IMR-90 (cell line): ENCODE measurements around the gene EIF2S2. TPM values are rescaled to one million over a fixed set of nuclear protein-coding genes. Genes with fewer than 3 reads are reported as not detected.

Experiments
- ATAC-seq: fragments of 200-7000 bp; cut with Tn5 transposase; 2 replicates; pipeline ENCODE4 v1.9.1; 2020; ENCODE audit warnings: low read depth, mild to moderate bottlenecking, moderate library complexity
- BruUV-seq: library from RNA; stranded (reverse); fragments of 400-500 nt; replicated peaks from 2 replicates; lab custom pipeline; 2021; lab: Mats Ljungman, UMichigan
- CTCF ChIA-PET: fragments of 300-600 bp; formaldehyde crosslinking; extraction: SDS; loops from one replicate; lab custom pipeline; 2021; ENCODE audit warnings: antibody characterized with exemption; lab: Yijun Ruan, JAX
- POLR2A ChIA-PET: fragments of 300-600 bp; sonication (Branson Sonifier 250); formaldehyde crosslinking; loops from one replicate; lab custom pipeline; 2022; ENCODE audit warnings: antibody characterized with exemption; ENCODE audit not compliant: unreplicated experiment; lab: Charles Lee
- DNase-seq: peaks from one replicate; pipeline ENCODE4 v3.0.0; 2013
- H2AFZ ChIP-seq: replicated peaks from 2 replicates; pipeline ENCODE3; 2013; ENCODE audit warnings: low read length, mild to moderate bottlenecking; ENCODE audit not compliant: poor library complexity
- H2AK5ac ChIP-seq: 2 replicates; pipeline ENCODE4 v1.6.1; 2013; ENCODE audit warnings: low read depth, low read length, inconsistent platforms
- H2AK9ac ChIP-seq: replicated peaks from 2 replicates; pipeline ENCODE3; 2013; ENCODE audit warnings: mild to moderate bottlenecking, low read depth, low read length, moderate library complexity; ENCODE audit not compliant: poor library complexity
- H2BK120ac ChIP-seq: 2 replicates; pipeline ENCODE4 v1.6.1; 2013; ENCODE audit warnings: low read depth, low read length, inconsistent platforms
- H2BK15ac ChIP-seq: 3 replicates; pipeline ENCODE4 v1.6.1; 2013; ENCODE audit warnings: low read depth, low read length, inconsistent platforms
- H2BK20ac ChIP-seq: 2 replicates; pipeline ENCODE4 v1.6.1; 2013; ENCODE audit warnings: low read depth, mild to moderate bottlenecking, inconsistent platforms, low read length, moderate library complexity
- H2BK5ac ChIP-seq: 2 replicates; pipeline ENCODE4 v1.6.1; 2013; ENCODE audit warnings: mild to moderate bottlenecking, low read depth, low read length, inconsistent platforms; ENCODE audit not compliant: poor library complexity, severe bottlenecking
- H3K14ac ChIP-seq: replicated peaks from 2 replicates; pipeline ENCODE4 v1.6.1; 2013; ENCODE audit warnings: low read depth, low read length, inconsistent platforms
- H3K18ac ChIP-seq: 2 replicates; pipeline ENCODE4 v1.6.1; 2013; ENCODE audit warnings: low read depth, low read length, control low read depth
- H3K23ac ChIP-seq: 2 replicates; pipeline ENCODE4 v1.6.1; 2013; ENCODE audit warnings: low read depth, low read length, inconsistent platforms
- H3K27ac ChIP-seq: 2 replicates; pipeline ENCODE4 v1.5.1; 2013; ENCODE audit warnings: mild to moderate bottlenecking, control low read depth, low read length; ENCODE audit not compliant: insufficient read depth
- H3K27me3 ChIP-seq: 2 replicates; pipeline ENCODE4 v1.6.1; 2013; ENCODE audit warnings: low read length; ENCODE audit not compliant: control insufficient read depth, insufficient read depth
- H3K36me3 ChIP-seq: 2 replicates; pipeline ENCODE4 v1.6.1; 2013; ENCODE audit warnings: low read length, mixed read lengths; ENCODE audit not compliant: control insufficient read depth, insufficient read depth
- H3K4ac ChIP-seq: 2 replicates; pipeline ENCODE4 v1.6.1; 2013; ENCODE audit warnings: low read depth, low read length, inconsistent platforms
- H3K4me1 ChIP-seq: 2 replicates; pipeline ENCODE4 v1.6.1; 2013; ENCODE audit warnings: low read length, mixed read lengths; ENCODE audit not compliant: control insufficient read depth, insufficient read depth
- H3K4me2 ChIP-seq: 2 replicates; pipeline ENCODE4 v1.6.1; 2013; ENCODE audit warnings: low read depth, mild to moderate bottlenecking, control low read depth, low read length, moderate library complexity
- H3K4me3 ChIP-seq: 2 replicates; pipeline ENCODE4 v1.5.1; 2013; ENCODE audit warnings: low read depth, mild to moderate bottlenecking, control low read depth, low read length, moderate library complexity; ENCODE audit not compliant: insufficient read depth
- H3K56ac ChIP-seq: 2 replicates; pipeline ENCODE4 v1.6.1; 2013; ENCODE audit warnings: low read length, inconsistent platforms; ENCODE audit not compliant: insufficient read depth; ENCODE audit errors: extremely low read depth
- H3K79me1 ChIP-seq, 2 experiments: 2 replicates each; pipeline ENCODE4 v1.6.1; 2013; ENCODE audit warnings: low read length in 2 of 2, inconsistent platforms in 1 of 2, low read depth in 1 of 2
- H3K9ac ChIP-seq: 2 replicates; pipeline ENCODE4 v1.6.1; 2013; ENCODE audit warnings: low read depth, low read length, control low read depth
- H3K9me1 ChIP-seq: 2 replicates; pipeline ENCODE4 v1.6.1; 2013; ENCODE audit warnings: low read length, inconsistent platforms; ENCODE audit not compliant: insufficient read depth
- H3K9me3 ChIP-seq: 2 replicates; pipeline ENCODE4 v1.6.1; 2013; ENCODE audit warnings: low read length; ENCODE audit not compliant: control insufficient read depth, insufficient read depth
- H4K20me1 ChIP-seq: 2 replicates; pipeline ENCODE4 v1.6.1; 2013; ENCODE audit warnings: low read length, inconsistent platforms; ENCODE audit not compliant: insufficient read depth
- H4K5ac ChIP-seq: 2 replicates; pipeline ENCODE4 v1.6.1; 2013; ENCODE audit warnings: mild to moderate bottlenecking, low read depth, low read length, control low read depth
- H4K8ac ChIP-seq, 2 experiments: 2 replicates each; pipeline ENCODE4 v1.6.1; 2013; ENCODE audit warnings: low read depth in 2 of 2, low read length in 2 of 2, control low read depth in 1 of 2, inconsistent platforms in 1 of 2
- H4K91ac ChIP-seq: 2 replicates; pipeline ENCODE4 v1.6.1; 2013; ENCODE audit warnings: low read depth, low read length, inconsistent platforms; ENCODE audit not compliant: insufficient read depth
- MAFK ChIP-seq: IDR thresholded peaks from 2 replicates; pipeline ENCODE4 v1.6.1; 2012; ENCODE audit warnings: low read depth, low read length, improper control_type of control experiment
- MXI1 ChIP-seq: IDR thresholded peaks from 2 replicates; pipeline ENCODE4 v1.6.1; 2012; ENCODE audit warnings: low read depth, mild to moderate bottlenecking, low read length, moderate library complexity, borderline replicate concordance
- NFE2L2 ChIP-seq: fragments of 150-350 bp; IDR thresholded peaks from 2 replicates; pipeline ENCODE4 v1.6.1; 2016; ENCODE audit warnings: low read depth, mild to moderate bottlenecking, low read length
- RCOR1 ChIP-seq: IDR thresholded peaks from 2 replicates; pipeline ENCODE4 v1.6.1; 2012; ENCODE audit warnings: mild to moderate bottlenecking, low read length, improper control_type of control experiment; ENCODE audit not compliant: insufficient replicate concordance
- RFX5 ChIP-seq: IDR thresholded peaks from 2 replicates; pipeline ENCODE4 v1.8.0; 2012; ENCODE audit warnings: low read depth, mild to moderate bottlenecking, low read length, moderate library complexity
- WGBS, 2 experiments: methylation state at CpG; one replicate each; pipeline versions ENCODE4 v1.1.5 to v1.1.7; 2013; ENCODE audit warnings: missing lambda C conversion rate in 2 of 2; ENCODE audit not compliant: insufficient read length in 1 of 2; ENCODE audit errors: extremely low coverage in 2 of 2; 5-methylcytosine and 5-hydroxymethylcytosine counted together
- dilution Hi-C: fragments of 300-500 bp; cut with HindIII; formaldehyde crosslinking; loops from one replicate; pipeline ENCODE4 v1.14.3; 2018; ENCODE audit warnings: low sequenced_read_pairs; ENCODE audit not compliant: unreplicated experiment
- in situ Hi-C: fragments of 300-500 bp; cut with MboI; formaldehyde crosslinking; loops from 3 replicates; pipeline ENCODE4 v1.14.3; 2019; ENCODE audit warnings: low sequenced_read_pairs, inconsistent platforms, mixed read lengths
- intact Hi-C: fragments of 100-400 bp; cut with micrococcal nuclease; formaldehyde crosslinking; loops from 2 replicates; pipeline ENCODE4 v1.10.0; 2022
- polyA plus RNA-seq, 3 experiments: library from polyadenylated mRNA; depleted of rRNA; stranded (reverse); fragments of >200 nt; gene quantifications; 2 replicates each; pipeline ENCODE4 v1.2.3, GENCODE V29; 2012; ENCODE audit warnings: low replicate concordance in 1 of 3
- total RNA-seq: library from RNA; depleted of rRNA; stranded (reverse); fragments of >200 nt; gene quantifications from 2 replicates; pipeline ENCODE4 v1.2.3, GENCODE V29; 2012
- TF ChIP-seq, protein P1 (sequence below): conservative IDR thresholded peaks from 2 replicates; pipeline ENCODE4 v1.5.1; 2012; ENCODE audit warnings: mild to moderate bottlenecking, low read depth, low read length, improper control_type of control experiment
- TF ChIP-seq, protein P2 (sequence below): fragments of 150-350 bp; IDR thresholded peaks from 2 replicates; pipeline ENCODE4 v1.6.1; 2017; ENCODE audit warnings: mild to moderate bottlenecking, antibody characterized with exemption, low read length, low read depth

Gene EIF2S2
- total and polyA plus RNA-seq, 2 of the 4 experiments (the other 2 are of a cell fraction): 61.7 to 66.9 TPM

DNA sequence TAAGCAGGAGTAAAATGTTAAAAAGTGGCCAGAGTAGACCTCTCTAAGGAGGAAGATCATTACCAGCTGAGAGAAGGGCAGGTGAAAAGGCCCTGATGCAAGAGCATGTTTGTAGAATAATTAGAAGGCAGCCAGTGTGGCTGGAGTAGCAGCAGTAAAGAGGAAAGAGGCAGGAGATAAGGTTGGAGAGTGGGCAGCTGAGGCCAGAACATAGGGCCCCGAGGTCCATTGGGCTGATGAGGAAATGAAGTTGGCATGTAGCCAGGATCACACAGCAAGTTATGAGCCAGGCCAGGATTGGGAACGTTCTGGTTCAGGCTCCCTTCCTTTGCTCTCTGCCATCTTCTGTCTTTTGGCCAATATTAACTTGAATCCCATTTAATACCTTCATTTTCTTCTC, 66.7 kb downstream of the EIF2S2 start:
- CTCF ChIA-PET: interaction anchor here (0.6 kb wide), 2 partner anchors 122 to 240 kb away, joined by 3 to 4 read pairs; no protein-coding TSS in a partner anchor

More for the DNA sequence above, 66.7 kb downstream of the EIF2S2 start:
- Histone ChIP-seq H2BK15ac (no peak overlapping the region), H4K8ac (no peak overlapping the region), H3K27me3 (no peaks in the 10 kb centered on the region), H3K18ac (no peak overlapping the region), H2BK20ac (no peak overlapping the region), H3K9ac (no peak overlapping the region), H3K4me2 (no peak overlapping the region), H3K14ac (no peak overlapping the region), H3K9me3 (no peaks in the 10 kb centered on the region), H4K5ac (no peak overlapping the region), H3K36me3 (peaks cover 8% of the 10 kb centered on the region; the same call in 1 of the 2 replicates), H3K23ac (peak overlapping the region; percentile 45; the same call in 1 of the 2 replicates), H2AK9ac (no peak overlapping the region), H3K56ac (no peak overlapping the region), H2BK120ac (no peak overlapping the region), H3K79me1 (peaks cover 57 to 95% of the 10 kb centered on the region in 2 experiments), H3K4ac (no peak overlapping the region), H3K4me3 (no peak overlapping the region), H4K91ac (no peak overlapping the region), H3K27ac (no peak overlapping the region), H4K20me1 (peaks cover 93% of the 10 kb centered on the region), H2BK5ac (no peak overlapping the region), H2AK5ac (no peak overlapping the region), H3K9me1 (peaks cover 29% of the 10 kb centered on the region), H3K4me1 (peaks cover 14% of the 10 kb centered on the region), H2AFZ (no peak overlapping the region)
- ATAC-seq (peak; percentile 31; the same call in 1 of the 2 replicates), DNase-seq (peak; percentile 18)
- no CpG with 5 or more reads among the region's 2 CpGs for WGBS, 2 experiments
- dilution Hi-C loops: no loop called here
- no TSS peak for BruUV-seq
- intact Hi-C loops: no loop called here
- TF ChIP-seq, protein P1, sequence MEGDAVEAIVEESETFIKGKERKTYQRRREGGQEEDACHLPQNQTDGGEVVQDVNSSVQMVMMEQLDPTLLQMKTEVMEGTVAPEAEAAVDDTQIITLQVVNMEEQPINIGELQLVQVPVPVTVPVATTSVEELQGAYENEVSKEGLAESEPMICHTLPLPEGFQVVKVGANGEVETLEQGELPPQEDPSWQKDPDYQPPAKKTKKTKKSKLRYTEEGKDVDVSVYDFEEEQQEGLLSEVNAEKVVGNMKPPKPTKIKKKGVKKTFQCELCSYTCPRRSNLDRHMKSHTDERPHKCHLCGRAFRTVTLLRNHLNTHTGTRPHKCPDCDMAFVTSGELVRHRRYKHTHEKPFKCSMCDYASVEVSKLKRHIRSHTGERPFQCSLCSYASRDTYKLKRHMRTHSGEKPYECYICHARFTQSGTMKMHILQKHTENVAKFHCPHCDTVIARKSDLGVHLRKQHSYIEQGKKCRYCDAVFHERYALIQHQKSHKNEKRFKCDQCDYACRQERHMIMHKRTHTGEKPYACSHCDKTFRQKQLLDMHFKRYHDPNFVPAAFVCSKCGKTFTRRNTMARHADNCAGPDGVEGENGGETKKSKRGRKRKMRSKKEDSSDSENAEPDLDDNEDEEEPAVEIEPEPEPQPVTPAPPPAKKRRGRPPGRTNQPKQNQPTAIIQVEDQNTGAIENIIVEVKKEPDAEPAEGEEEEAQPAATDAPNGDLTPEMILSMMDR: no peak
- no peak for TF ChIP-seq RCOR1
- TF ChIP-seq NFE2L2: no peak
- no peak for TF ChIP-seq MAFK
- TF ChIP-seq, protein P2, sequence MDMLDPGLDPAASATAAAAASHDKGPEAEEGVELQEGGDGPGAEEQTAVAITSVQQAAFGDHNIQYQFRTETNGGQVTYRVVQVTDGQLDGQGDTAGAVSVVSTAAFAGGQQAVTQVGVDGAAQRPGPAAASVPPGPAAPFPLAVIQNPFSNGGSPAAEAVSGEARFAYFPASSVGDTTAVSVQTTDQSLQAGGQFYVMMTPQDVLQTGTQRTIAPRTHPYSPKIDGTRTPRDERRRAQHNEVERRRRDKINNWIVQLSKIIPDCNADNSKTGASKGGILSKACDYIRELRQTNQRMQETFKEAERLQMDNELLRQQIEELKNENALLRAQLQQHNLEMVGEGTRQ: no peak
- TF ChIP-seq MXI1: no peak
- no peak for TF ChIP-seq RFX5
- in situ Hi-C loops: no loop called here
- POLR2A ChIA-PET: no interaction called here
